ENCODE results near the gene USB1. TPM values are rescaled to one million over a fixed set of nuclear protein-coding genes. Genes with fewer than 3 reads are reported as not detected.

The USB1 gene
- total RNA-seq, 1 donor from 2014 or later = 100.0 TPM

DNA sequence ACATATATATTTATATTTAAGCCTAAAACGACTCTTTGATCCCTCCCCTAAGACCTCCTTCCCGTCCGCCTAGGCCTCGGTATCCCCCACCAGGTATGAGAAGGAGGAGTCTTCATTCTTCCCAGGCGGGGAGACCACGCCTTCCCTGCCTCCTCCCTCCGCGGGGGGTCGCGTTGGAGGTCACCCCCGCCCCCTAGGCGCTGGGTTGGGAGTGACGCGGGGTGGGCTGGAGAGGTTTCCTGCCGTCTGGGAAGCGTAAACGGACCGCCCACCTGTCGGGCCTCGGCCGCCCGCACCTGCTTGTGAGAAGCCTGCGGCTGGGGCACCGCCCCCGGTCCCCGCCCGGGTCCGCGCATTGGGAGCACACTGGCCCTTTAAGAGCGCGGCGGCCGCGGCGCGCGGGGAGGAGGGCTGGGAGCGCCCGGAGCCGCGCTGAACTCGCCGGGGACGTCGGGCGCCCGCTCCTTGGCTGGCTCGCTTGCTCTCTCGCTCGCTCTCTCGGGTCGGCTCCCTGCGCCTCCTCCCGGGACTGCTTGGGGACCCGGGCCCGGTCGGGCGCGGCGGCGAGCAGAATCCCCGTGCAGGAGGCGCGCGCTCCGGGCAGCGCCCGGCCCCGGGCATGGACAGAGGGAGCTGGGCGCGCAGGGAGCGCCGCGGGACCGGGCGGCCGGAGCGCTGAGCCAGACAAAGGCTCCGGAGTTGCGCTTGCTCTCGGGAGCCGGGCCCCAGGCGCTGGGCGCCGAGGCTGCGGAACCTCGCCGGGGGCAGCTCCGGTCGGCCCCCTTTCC is 24.3 kb downstream of the USB1 start, which contains the start of gene MMP15:
TSS of gene MMP15 (plus strand) at position 404 of the 788 bp plus-strand sequence. CDS start 597 bp downstream, outside the sequence.
- H3K27ac ChIP-seq (ENCODE audit: low read depth, low read length) = no peak within 1 kb of the TSS
- peak; percentile 53 for DNase-seq (ENCODE audit: low read depth)
- H3K27ac Mint-ChIP-seq (ENCODE audit: unreplicated experiment) = no peak within 1 kb of the TSS

DNA sequence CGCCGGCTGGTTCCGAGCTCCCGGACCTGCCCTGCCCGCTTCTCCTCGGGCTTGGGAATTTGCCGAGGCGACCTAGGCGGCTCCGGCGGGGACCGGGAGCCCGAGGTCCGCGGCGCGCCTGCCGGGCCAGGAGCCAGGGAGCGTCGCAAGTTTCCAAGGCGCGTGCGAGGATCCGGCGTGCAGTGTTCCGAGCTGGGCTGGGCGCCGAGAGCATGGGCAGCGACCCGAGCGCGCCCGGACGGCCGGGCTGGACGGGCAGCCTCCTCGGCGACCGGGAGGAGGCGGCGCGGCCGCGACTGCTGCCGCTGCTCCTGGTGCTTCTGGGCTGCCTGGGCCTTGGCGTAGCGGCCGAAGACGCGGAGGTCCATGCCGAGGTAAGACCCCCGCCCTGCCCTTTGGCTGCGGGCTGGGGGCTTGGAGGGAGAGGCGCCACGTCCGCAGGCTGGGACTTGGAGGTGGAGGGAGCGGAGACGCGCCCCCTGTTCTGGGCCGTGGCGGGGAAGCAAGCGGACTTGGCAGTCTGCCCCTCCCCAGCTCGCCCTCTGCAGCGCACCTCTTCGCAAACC is 25.0 kb downstream of the USB1 start:
- Histone ChIP-seq H3K4me3 (ENCODE audit: insufficient read depth, low read depth, low read length) (peak overlapping the region; percentile 41), H4K20me1 (ENCODE audit: insufficient read depth, low read length) (peaks cover 20% of the 10 kb centered on the region), H3K4me2 (ENCODE audit: low read length) (peak overlapping the region; percentile 85), H3K9me3 (ENCODE audit: insufficient read depth, low read depth, low read length) (no peaks in the 10 kb centered on the region), H2AFZ (ENCODE audit: low read depth, low read length) (peak overlapping the region; percentile 75), H3K27me3 (ENCODE audit: insufficient read depth, low read length) (peaks cover 22% of the 10 kb centered on the region), H3K36me3 (ENCODE audit: insufficient read depth, low read length) (no peaks in the 10 kb centered on the region), H3K27ac (ENCODE audit: low read depth, low read length) (no peak overlapping the region), H3K79me2 (ENCODE audit: insufficient read depth, low read length) (no peaks in the 10 kb centered on the region), H3K9ac (ENCODE audit: low read length) (no peak overlapping the region), H3K4me1 (ENCODE audit: insufficient read depth, low read length) (peaks cover 30% of the 10 kb centered on the region)
- Mint-ChIP-seq H3K4me3 (ENCODE audit: unreplicated experiment) (peak overlapping the region; percentile 71), H3K4me1 (ENCODE audit: low read depth, unreplicated experiment) (peaks cover 13% of the 10 kb centered on the region), H3K27me3 (ENCODE audit: low read depth, unreplicated experiment) (peaks cover 9% of the 10 kb centered on the region), H3K36me3 (ENCODE audit: low read depth, unreplicated experiment) (no peaks in the 10 kb centered on the region), H3K27ac (ENCODE audit: unreplicated experiment) (no peak overlapping the region), H3K9me3 (ENCODE audit: unreplicated experiment) (no peaks in the 10 kb centered on the region)
- FAIRE-seq (no peak), DNase-seq (ENCODE audit: low read depth) (peak; percentile 28)
- TF ChIP-seq EZH2 (IDR thresholded peaks at IDR 0.05; ENCODE audit: insufficient read depth, low read length) = no peak
- TF ChIP-seq, protein P1, sequence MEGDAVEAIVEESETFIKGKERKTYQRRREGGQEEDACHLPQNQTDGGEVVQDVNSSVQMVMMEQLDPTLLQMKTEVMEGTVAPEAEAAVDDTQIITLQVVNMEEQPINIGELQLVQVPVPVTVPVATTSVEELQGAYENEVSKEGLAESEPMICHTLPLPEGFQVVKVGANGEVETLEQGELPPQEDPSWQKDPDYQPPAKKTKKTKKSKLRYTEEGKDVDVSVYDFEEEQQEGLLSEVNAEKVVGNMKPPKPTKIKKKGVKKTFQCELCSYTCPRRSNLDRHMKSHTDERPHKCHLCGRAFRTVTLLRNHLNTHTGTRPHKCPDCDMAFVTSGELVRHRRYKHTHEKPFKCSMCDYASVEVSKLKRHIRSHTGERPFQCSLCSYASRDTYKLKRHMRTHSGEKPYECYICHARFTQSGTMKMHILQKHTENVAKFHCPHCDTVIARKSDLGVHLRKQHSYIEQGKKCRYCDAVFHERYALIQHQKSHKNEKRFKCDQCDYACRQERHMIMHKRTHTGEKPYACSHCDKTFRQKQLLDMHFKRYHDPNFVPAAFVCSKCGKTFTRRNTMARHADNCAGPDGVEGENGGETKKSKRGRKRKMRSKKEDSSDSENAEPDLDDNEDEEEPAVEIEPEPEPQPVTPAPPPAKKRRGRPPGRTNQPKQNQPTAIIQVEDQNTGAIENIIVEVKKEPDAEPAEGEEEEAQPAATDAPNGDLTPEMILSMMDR (IDR thresholded peaks at IDR 0.05; ENCODE audit: insufficient read depth, low read depth, low read length) = no peak

More for the DNA sequence above, 24.3 kb downstream of the USB1 start, which contains the start of gene MMP15:
- no peaks in the 10 kb centered on the region for H3K36me3 ChIP-seq (ENCODE audit: insufficient read depth, low read length)
- H3K4me1 Mint-ChIP-seq (ENCODE audit: low read depth, unreplicated experiment) = peaks cover 13% of the 10 kb centered on the region
- FAIRE-seq = no peak
- peak within 1 kb of the TSS; percentile 76 for H3K4me3 Mint-ChIP-seq (ENCODE audit: unreplicated experiment)
- no peaks in the 10 kb centered on the region for H3K9me3 Mint-ChIP-seq (ENCODE audit: unreplicated experiment)
- peaks cover 26% of the 10 kb centered on the region for H4K20me1 ChIP-seq (ENCODE audit: insufficient read depth, low read length)
- H3K4me3 ChIP-seq (ENCODE audit: insufficient read depth, low read depth, low read length) = peak within 1 kb of the TSS; percentile 41
- H3K27me3 ChIP-seq (ENCODE audit: insufficient read depth, low read length) = peaks cover 22% of the 10 kb centered on the region
- no peaks in the 10 kb centered on the region for H3K79me2 ChIP-seq (ENCODE audit: insufficient read depth, low read length)
- H3K9me3 ChIP-seq (ENCODE audit: insufficient read depth, low read depth, low read length) = no peaks in the 10 kb centered on the region
- H3K27me3 Mint-ChIP-seq (ENCODE audit: low read depth, unreplicated experiment) = peaks cover 9% of the 10 kb centered on the region
- H2AFZ ChIP-seq (ENCODE audit: low read depth, low read length) = peak within 1 kb of the TSS; percentile 75
- H3K4me1 ChIP-seq (ENCODE audit: insufficient read depth, low read length) = peaks cover 30% of the 10 kb centered on the region
- H3K9ac ChIP-seq (ENCODE audit: low read length) = no peak within 1 kb of the TSS
- no peaks in the 10 kb centered on the region for H3K36me3 Mint-ChIP-seq (ENCODE audit: low read depth, unreplicated experiment)
- peak within 1 kb of the TSS; percentile 85 for H3K4me2 ChIP-seq (ENCODE audit: low read length)
- no peak for TF ChIP-seq EZH2 (IDR thresholded peaks at IDR 0.05; ENCODE audit: insufficient read depth, low read length)
- TF ChIP-seq, protein P1 (IDR thresholded peaks at IDR 0.05; ENCODE audit: insufficient read depth, low read depth, low read length) = no peak

Data from astrocyte (in vitro differentiated cells and primary cell).